Stimulated activated CD4-positive, alpha-beta T cell treated with anti-CD3 and anti-CD28 coated beads, Interleukin-4, amount 100 ng/mL, for 1 hour (primary cell): Measurements from ENCODE around the gene FAAP20.
"Not testable (repeated sequence)": the region's sequence is repeated elsewhere in the genome, so short reads cannot be mapped to it uniquely, and the experiment has no call there.

Experiments used
- DNase-seq: peaks from one replicate; pipeline ENCODE4 v3.0.0-alpha.2; 2020

Gene FAAP20

DNA sequence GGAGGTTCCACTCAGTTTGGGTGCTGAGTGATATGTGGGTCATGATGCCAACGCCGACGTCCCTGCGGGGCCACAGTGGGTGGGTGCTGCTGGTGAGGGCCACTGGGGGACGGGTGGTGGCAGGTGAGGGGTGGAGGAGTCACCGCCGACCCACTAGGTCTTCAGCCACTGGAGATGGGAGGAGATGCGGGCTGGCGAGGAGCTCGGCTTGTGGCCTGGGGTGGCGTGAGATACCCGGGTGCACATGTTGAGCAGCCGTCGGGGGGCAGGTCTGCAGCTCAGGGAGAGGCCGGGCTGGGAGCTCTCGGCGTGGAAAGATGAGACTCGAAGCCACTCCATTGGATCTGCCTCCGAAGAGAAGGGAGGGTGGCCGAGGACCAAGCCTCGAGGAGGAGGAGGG, 40.5 kb downstream of the FAAP20 start:
- no peak for DNase-seq

DNA sequence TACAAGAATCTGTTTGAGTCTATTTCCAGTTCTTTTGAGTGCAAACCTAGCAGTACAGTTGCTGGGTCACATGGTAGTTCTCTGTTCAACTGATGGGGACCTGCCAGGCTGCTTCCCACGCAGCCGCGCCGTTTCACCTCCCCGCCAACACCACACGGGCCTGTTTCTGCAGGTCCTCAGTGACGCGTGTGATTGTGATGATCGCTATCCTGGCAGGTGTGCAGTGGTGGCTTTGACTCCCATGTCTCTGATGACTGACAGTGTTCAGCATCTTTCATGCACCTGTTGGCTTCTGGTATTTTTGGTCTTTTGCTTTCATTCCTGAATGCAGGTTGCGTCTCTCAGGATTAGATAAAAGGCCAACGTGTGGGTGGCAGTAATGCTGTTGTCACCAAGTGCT, 41.6 kb downstream of the FAAP20 start:
- peak; percentile 37 for DNase-seq

DNA sequence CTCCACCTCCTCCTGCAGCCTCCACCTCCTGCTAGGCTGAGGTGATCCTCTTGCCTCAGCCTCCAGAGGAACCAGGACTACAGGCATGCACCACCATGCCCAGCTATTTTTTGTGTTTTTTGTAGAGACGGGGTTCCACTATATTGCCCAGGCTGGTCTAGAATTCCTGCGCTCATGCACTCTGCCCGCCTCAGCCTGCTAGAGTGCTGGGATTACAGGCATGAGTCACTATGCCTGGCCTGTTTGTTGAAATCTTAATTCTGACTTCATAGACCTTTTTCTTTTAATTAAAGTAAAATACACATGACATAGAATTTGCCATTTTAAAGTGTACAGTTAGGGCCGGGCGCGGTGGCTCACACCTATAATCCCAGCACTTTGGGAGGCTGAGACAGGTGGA, 42.7 kb downstream of the FAAP20 start:
- no peak for DNase-seq

DNA sequence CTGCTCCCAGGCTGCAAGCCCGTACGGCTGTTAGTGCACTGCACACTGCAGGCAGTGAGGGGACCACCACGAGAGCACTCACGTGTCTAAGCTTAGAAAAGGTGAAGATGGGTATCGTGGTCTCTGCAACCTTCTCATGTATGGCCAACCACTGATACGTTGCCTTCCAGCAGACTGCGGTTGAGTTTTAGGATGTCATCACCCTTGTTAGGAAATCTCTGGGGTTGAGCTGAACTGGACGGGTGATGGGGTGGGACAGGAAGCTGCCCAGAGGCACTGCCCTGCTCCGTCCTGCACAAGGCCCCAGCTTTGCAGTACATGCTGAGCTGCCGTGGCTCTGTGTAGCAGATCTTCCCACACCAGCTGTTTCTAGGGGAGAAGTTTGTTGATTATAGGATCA, 43.3 kb downstream of the FAAP20 start:
- DNase-seq = no peak

DNA sequence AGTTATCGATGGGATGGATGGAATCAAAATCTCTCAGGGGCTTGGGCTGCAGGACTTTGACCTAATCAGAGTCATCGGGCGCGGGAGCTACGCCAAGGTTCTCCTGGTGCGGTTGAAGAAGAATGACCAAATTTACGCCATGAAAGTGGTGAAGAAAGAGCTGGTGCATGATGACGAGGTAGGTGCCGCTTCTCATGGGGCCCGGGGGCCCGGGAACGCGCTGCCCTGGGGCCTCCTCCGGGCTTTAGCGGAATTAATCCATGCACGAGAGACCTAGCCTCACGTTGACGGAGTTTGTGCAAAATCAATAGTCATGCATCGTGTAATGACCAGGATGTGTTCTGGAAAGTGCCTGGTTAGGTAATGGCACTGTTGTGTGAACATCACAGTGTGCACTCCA, 43.8 kb downstream of the FAAP20 start:
- DNase-seq = no peak

DNA sequence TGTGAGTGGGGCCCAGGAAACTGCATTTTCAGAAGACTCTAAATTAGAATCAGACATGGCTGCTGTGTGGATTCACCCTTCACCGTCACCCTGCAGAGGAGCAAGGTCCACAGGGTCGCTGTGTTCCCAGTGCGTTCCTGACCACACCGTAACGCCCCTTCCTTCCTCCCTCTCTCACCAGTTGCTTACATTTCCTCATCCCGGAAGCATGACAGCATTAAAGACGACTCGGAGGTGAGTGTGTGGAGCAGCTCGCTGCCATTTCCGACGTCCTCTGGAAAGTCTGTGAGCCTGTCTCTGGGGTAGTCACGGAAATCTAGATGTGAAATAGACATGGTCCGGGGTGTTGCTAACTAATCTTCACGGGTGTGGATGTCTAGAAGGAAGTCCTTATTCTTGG, 45.9 kb downstream of the FAAP20 start:
- peak; percentile 18 for DNase-seq

DNA sequence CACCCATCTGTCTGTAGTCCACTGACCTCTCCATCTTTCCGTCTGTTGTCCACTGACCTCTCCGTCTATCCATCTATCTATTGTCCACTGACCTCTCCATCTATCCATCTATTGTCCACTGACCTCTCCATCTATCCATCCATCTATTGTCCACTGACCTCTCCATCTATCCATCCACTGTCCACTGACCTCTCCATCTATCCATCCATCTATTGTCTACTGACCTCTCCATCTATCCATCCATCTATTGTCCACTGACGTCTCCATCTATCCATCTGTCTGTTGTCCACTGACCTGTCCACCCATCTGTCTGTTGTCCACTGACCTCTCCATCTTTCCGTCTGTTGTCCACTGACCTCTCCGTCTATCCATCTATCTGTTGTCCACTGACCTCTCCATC, 46.7 kb downstream of the FAAP20 start:
- DNase-seq = not testable (repeated sequence)

DNA sequence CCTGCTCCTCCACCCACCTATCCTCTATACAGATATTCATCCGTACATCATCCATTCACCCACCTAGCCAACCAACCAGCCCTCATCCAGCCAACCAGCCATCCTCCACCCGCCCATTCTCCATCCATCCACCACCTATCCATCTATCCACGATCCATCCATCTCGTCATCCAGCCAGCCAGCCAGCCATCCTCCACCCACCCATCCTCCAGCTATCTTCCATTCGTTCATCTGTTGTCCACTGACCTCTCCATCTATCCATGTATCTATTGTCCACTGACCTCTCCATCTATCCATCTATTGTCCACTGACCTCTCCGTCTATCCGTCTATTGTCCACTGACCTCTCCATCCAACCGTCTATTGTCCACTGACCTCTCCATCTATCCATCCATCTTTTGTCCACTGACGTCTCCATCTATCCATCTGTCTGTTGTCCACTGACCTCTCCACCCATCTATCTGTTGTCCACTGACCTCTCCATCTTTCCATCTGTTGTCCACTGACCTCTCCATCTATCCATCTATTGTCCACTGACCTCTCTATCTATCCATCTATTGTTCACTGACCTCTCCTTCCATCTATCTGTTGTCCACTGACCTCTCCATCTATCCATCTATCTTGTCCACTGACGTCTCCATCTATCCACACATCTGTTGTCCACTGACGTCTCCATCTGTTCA, 47.6 kb downstream of the FAAP20 start:
- no peak for DNase-seq

DNA sequence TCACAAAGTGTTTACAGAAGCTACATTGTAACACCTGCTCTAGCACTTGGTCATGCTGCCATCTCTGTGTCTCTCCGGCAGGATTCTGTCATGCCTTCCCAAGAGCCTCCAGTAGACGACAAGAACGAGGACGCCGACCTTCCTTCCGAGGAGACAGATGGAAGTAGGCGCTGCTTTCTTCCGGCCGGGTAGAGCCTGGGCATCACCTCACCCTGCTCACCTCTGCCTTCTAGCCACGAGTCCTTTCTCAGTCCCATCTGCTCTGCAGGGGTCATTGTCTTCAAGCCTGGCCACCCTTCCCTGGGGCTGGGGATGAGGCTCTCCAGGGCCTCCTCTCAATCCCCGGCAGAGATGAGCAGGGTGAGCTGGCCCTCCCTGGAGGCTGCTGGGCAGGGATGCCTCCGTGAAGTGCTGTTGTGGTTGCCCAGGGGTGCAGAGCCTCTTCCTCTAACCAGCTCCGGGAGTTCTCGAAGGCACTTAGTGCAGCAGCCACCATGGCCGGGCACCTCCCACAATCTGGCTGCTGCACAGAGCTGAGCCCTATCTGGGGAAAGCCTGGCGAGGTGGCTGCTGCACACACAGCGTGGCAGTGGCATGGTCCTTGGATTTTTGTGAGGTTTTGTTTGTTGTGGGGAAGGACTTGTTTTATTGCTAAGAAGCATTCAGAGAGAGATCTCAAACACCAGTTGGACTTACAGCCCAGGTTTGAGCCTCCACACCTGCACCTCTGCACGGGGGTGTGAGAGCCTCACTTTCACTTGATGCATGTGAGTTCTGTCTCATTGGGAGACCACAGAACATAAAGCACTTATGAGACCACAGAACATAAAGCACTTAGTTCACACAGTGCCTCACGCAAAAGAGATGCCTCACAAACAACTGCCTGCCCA, 48.4 kb downstream of the FAAP20 start:
- no peak for DNase-seq

DNA sequence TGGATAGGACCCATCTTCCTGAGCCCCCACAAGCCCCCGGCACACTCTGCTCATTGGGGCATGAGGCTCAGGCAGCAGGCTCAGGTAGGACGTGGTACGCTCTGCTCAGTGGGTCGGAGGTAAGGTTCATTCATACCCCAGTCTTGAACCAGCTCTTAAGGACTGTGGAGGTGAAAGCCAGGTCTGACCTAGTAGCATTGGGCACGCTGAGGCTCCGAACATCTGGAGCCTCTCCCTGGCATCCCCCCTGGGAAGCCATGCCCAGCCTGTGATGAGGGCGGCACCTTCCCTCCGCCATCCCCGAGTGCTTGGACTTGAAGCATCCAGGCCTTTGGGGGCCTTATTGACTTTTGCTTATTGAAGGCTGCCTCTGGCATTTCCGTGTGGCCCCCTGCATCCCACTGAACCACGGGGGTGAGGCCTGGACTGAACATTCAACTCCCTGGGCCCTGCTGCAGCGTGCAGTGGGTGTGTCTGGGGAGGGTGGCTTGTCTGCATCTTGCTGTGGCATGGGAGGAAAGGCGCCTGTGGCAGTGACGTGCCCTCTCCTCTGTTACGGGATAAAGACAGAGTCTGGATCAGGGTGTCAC, 50.0 kb downstream of the FAAP20 start:
- DNase-seq = no peak

DNA sequence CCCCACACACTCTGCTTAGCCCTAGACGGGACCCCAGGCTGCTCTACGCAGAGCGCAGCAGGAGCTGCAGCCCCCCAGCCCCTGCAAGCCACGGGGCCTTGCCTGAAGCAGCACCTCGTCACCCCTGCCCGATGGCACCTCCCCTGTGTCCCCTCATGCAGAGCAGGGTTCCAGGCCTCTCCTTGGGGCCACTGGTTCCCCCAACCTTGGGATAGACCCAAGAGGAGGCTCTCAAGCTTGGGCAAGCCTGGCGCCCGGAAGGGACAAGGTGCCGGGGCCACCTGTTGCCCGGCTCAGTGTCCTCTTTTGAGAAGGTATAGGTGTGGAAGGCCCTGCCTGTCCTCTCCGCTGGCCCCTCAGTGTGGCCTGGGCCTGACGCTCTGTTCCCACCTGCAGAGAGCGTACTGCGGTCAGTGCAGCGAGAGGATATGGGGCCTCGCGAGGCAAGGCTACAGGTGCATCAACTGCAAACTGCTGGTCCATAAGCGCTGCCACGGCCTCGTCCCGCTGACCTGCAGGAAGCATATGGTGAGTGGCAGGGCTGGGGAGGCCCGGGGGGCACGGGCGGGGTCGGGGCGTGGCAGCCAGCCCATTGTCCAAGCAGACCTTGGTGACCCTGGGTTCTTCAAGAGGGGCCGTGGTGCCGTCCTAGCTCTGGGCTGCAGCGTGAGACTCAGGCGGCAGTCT, 50.6 kb downstream of the FAAP20 start:
- no peak for DNase-seq

DNA sequence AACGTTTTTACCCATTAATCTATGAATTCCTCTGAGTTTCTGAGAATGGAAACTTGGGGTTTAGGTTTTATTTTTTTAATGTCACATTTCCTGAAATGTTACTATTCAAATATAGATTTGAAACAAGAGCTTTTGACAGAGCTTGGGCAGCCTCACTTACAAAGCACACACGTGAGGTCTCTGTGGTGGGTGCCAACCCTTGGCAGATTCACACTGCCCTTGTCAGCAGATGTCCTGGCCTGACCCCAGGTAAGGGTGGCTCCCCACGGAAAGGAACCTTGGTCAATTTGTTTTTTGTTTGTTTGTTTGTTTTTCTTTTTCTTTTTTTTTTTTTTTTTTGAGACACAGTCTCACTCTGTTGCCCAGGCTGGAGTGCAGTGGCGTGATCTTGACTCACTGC, 53.5 kb downstream of the FAAP20 start:
- DNase-seq = no peak
